Keratinocyte (primary cell): Measurements from ENCODE around the gene NINJ2. TPM values are rescaled to one million over a fixed set of nuclear protein-coding genes. Genes with fewer than 3 reads are reported as not detected.

Source experiments
- DNase-seq: peaks from one replicate; pipeline ENCODE4 v3.0.0-alpha.2; 2011; ENCODE audit warnings: low read depth, missing footprints, low spot score
- FAIRE-seq: peaks from 2 replicates; lab custom pipeline; 2011; peaks lifted over from hg19 to GRCh38; lab: Jason Lieb, UNC
- H2AFZ ChIP-seq: 2 replicates; pipeline ENCODE4 v1.6.0; 2012; ENCODE audit warnings: low read length, control low read depth, inconsistent platforms; ENCODE audit not compliant: control insufficient read depth
- H3K27ac ChIP-seq: 2 replicates; pipeline ENCODE4 v1.5.1; 2011; ENCODE audit warnings: low read length; ENCODE audit not compliant: control insufficient read depth, insufficient read depth
- H3K27me3 ChIP-seq: 3 replicates; pipeline ENCODE4 v1.6.0; 2011; ENCODE audit warnings: low read length; ENCODE audit not compliant: control insufficient read depth, insufficient read depth; ENCODE audit errors: extremely low read depth
- H3K36me3 ChIP-seq, 2 experiments: 2 replicates in 1 of 2; 3 replicates in 1 of 2; pipeline ENCODE4 v1.5.1; 2011; ENCODE audit warnings: low read length in 2 of 2, mild to moderate bottlenecking in 1 of 2; ENCODE audit not compliant: control insufficient read depth in 2 of 2, insufficient read depth in 2 of 2; ENCODE audit errors: extremely low read depth in 1 of 2
- H3K4me1 ChIP-seq: 3 replicates; pipeline ENCODE4 v1.5.1; 2011; ENCODE audit warnings: low read length; ENCODE audit not compliant: control insufficient read depth, insufficient read depth; ENCODE audit errors: extremely low read depth
- H3K4me2 ChIP-seq: 3 replicates; pipeline ENCODE4 v1.6.0; 2011; ENCODE audit warnings: low read depth, low read length; ENCODE audit not compliant: control insufficient read depth, insufficient read depth; ENCODE audit errors: extremely low read depth
- H3K4me3 ChIP-seq, 3 experiments: fragments of 200-600 bp in 1 of 3; sonication (generic) in 1 of 3; 2 replicates in 2 of 3; 3 replicates in 1 of 3; pipeline ENCODE4 v1.5.1; 2011 to 2016; ENCODE audit warnings: low read length in 3 of 3, mild to moderate bottlenecking in 3 of 3, control low read depth in 2 of 3, inconsistent platforms in 1 of 3, low read depth in 1 of 3, mixed read lengths in 1 of 3, mixed run types in 1 of 3, moderate library complexity in 1 of 3; ENCODE audit not compliant: control insufficient read depth in 2 of 3, insufficient read depth in 2 of 3; ENCODE audit errors: extremely low read depth in 1 of 3
- H3K79me2 ChIP-seq: 2 replicates; pipeline ENCODE4 v1.6.0; 2012; ENCODE audit warnings: low read length; ENCODE audit not compliant: control insufficient read depth, insufficient read depth
- H3K9ac ChIP-seq: 3 replicates; pipeline ENCODE4 v1.6.0; 2011; ENCODE audit warnings: low read length; ENCODE audit not compliant: control insufficient read depth, insufficient read depth; ENCODE audit errors: extremely low read depth
- H3K9me1 ChIP-seq: 3 replicates; pipeline ENCODE4 v1.6.0; 2011; ENCODE audit warnings: low read length; ENCODE audit not compliant: control insufficient read depth, insufficient read depth; ENCODE audit errors: extremely low read depth
- H3K9me3 ChIP-seq: 2 replicates; pipeline ENCODE4 v1.5.1; 2012; ENCODE audit warnings: low read depth, low read length; ENCODE audit not compliant: control insufficient read depth
- H4K20me1 ChIP-seq: 3 replicates; pipeline ENCODE4 v1.6.0; 2011; ENCODE audit warnings: low read length; ENCODE audit not compliant: control insufficient read depth, insufficient read depth; ENCODE audit errors: extremely low read depth
- EZH2 ChIP-seq: IDR thresholded peaks from one replicate; pipeline ENCODE4 v1.6.1; 2012; ENCODE audit warnings: inconsistent platforms, mild to moderate bottlenecking, low read length, moderate library complexity
- dilution Hi-C: fragments of 300-500 bp; cut with MboI; formaldehyde crosslinking; loops from one replicate; pipeline ENCODE4 v1.7.0; 2020; ENCODE audit warnings: low sequenced_read_pairs; ENCODE audit not compliant: extremely low pct_ligation_motif_present
- polyA plus RNA-seq, 5 experiments: library from polyadenylated mRNA; depleted of rRNA in 3 of 5; stranded (reverse) in 3 of 5; stranded (forward) in 1 of 5; unstranded in 1 of 5; fragments of >200 nt; gene quantifications; 1 replicate in 1 of 5; 2 replicates in 3 of 5; 3 replicates in 1 of 5; pipeline versions ENCODE4 v1.2.1 to v1.2.3, GENCODE V29; 2011 to 2012; ENCODE audit warnings: missing spikeins in 2 of 5, low read depth in 1 of 5, low replicate concordance in 1 of 5
- TF ChIP-seq, protein P1 (sequence below), 3 experiments: IDR thresholded peaks in 1 of 3; conservative IDR thresholded peaks in 1 of 3; optimal IDR thresholded peaks in 1 of 3; 2 replicates in 2 of 3; 3 replicates in 1 of 3; pipeline versions ENCODE3 to v1.5.1; 2011; ENCODE audit warnings: low read length in 3 of 3, mild to moderate bottlenecking in 3 of 3, moderate library complexity in 2 of 3, control low read depth in 1 of 3, inconsistent platforms in 1 of 3; ENCODE audit not compliant: insufficient read depth in 2 of 3; ENCODE audit errors: extremely low read depth in 1 of 3

NINJ2 gene
- polyA plus RNA-seq, 1 donor (not counting 4 experiments of a cell fraction or from before 2014, with no cell fraction given): 0.58 TPM

- no peak overlapping the region for H3K27ac ChIP-seq
Observed at GRCh38 chr12:552466-552865, 110.8 kb downstream of the NINJ2 start.

GRCh38 chr12:550473-551260, 112.6 kb downstream of the NINJ2 start:
- H3K9me3 ChIP-seq: no peaks in the 10 kb centered on the region
- no peak overlapping the region for H3K4me2 ChIP-seq
- H3K27ac ChIP-seq: no peak overlapping the region
- H2AFZ ChIP-seq: no peak overlapping the region
- H3K4me3 ChIP-seq: no peak overlapping the region
- no peaks in the 10 kb centered on the region for H4K20me1 ChIP-seq
- no peak overlapping the region for H3K9ac ChIP-seq
- DNase-seq (no peak), FAIRE-seq (no peak)
- H3K4me1 ChIP-seq: no peaks in the 10 kb centered on the region
- dilution Hi-C loops: no loop called here
- H3K9me1 ChIP-seq: no peaks in the 10 kb centered on the region
- peaks cover 0 to 3% of the 10 kb centered on the region in 2 experiments for H3K36me3 ChIP-seq
- H3K79me2 ChIP-seq: no peaks in the 10 kb centered on the region
- TF ChIP-seq EZH2: no peak
- TF ChIP-seq, protein P1, sequence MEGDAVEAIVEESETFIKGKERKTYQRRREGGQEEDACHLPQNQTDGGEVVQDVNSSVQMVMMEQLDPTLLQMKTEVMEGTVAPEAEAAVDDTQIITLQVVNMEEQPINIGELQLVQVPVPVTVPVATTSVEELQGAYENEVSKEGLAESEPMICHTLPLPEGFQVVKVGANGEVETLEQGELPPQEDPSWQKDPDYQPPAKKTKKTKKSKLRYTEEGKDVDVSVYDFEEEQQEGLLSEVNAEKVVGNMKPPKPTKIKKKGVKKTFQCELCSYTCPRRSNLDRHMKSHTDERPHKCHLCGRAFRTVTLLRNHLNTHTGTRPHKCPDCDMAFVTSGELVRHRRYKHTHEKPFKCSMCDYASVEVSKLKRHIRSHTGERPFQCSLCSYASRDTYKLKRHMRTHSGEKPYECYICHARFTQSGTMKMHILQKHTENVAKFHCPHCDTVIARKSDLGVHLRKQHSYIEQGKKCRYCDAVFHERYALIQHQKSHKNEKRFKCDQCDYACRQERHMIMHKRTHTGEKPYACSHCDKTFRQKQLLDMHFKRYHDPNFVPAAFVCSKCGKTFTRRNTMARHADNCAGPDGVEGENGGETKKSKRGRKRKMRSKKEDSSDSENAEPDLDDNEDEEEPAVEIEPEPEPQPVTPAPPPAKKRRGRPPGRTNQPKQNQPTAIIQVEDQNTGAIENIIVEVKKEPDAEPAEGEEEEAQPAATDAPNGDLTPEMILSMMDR (optimal IDR thresholded peaks at IDR 0.05 in 1 of 3, IDR thresholded peaks at IDR 0.05 in 1 of 3, conservative IDR thresholded peaks at IDR 0.05 in 1 of 3; ENCODE audit: extremely low read depth in 1 of 3, insufficient read depth in 2 of 3, low read length in 3 of 3): no peak
- no peaks in the 10 kb centered on the region for H3K27me3 ChIP-seq

More at GRCh38 chr12:552466-552865, 110.8 kb downstream of the NINJ2 start:
- dilution Hi-C loops: no loop called here
- Histone ChIP-seq H3K9ac (no peak overlapping the region), H3K9me3 (no peaks in the 10 kb centered on the region), H3K9me1 (no peaks in the 10 kb centered on the region), H3K27me3 (no peaks in the 10 kb centered on the region), H4K20me1 (no peaks in the 10 kb centered on the region), H3K4me1 (no peaks in the 10 kb centered on the region), H3K79me2 (no peaks in the 10 kb centered on the region), H3K4me3 (no peak overlapping the region), H3K36me3 (peaks cover 0 to 3% of the 10 kb centered on the region in 2 experiments), H2AFZ (no peak overlapping the region), H3K4me2 (no peak overlapping the region)
- FAIRE-seq: no peak
- DNase-seq: no peak
- TF ChIP-seq EZH2: no peak
- TF ChIP-seq, protein P1 (optimal IDR thresholded peaks at IDR 0.05 in 1 of 3, IDR thresholded peaks at IDR 0.05 in 1 of 3, conservative IDR thresholded peaks at IDR 0.05 in 1 of 3; ENCODE audit: extremely low read depth in 1 of 3, insufficient read depth in 2 of 3, low read length in 3 of 3): no peak
